OCI-LY7 (cell line): ENCODE results near the gene ATP9A. TPM values are rescaled to one million over a fixed set of nuclear protein-coding genes. Genes with fewer than 3 reads are reported as not detected.

ENCODE experiments used
- BruUV-seq: library from RNA; stranded (reverse); fragments of 400-500 nt; replicated peaks from 2 replicates; lab custom pipeline; 2021; lab: Mats Ljungman, UMichigan
- CTCF ChIA-PET: fragments of 300-600 bp; sonication (Branson Sonifier 250); formaldehyde crosslinking; loops from one replicate; lab custom pipeline; 2022; ENCODE audit warnings: antibody characterized with exemption; ENCODE audit not compliant: unreplicated experiment; lab: Charles Lee
- POLR2A ChIA-PET: fragments of 300-600 bp; sonication (Branson Sonifier 250); formaldehyde crosslinking; loops from one replicate; lab custom pipeline; 2022; ENCODE audit warnings: antibody characterized with exemption; lab: Charles Lee
- DNase-seq: peaks from one replicate; pipeline ENCODE4 v3.0.0-alpha.2; 2015; ENCODE audit warnings: low spot score
- H2AFZ ChIP-seq: fragments of 200-600 bp; sonication (generic), shearing (Covaris generic); 2 replicates; pipeline ENCODE4 v1.6.1; 2014; ENCODE audit warnings: mild to moderate bottlenecking, antibody characterized with exemption, low read length, moderate library complexity
- H3K27ac ChIP-seq: fragments of 200-600 bp; sonication (generic); 2 replicates; pipeline ENCODE4 v1.5.1; 2014; ENCODE audit warnings: mixed run types, low read depth, mild to moderate bottlenecking, moderate library complexity, low read length, inconsistent platforms; ENCODE audit not compliant: poor library complexity, severe bottlenecking
- H3K36me3 ChIP-seq: fragments of 200-600 bp; sonication (generic); 2 replicates; pipeline ENCODE4 v1.6.1; 2014; ENCODE audit warnings: mild to moderate bottlenecking, antibody characterized with exemption, low read length, moderate library complexity, mixed read lengths; ENCODE audit not compliant: insufficient read depth
- H3K4me1 ChIP-seq: fragments of 200-600 bp; sonication (generic); 2 replicates; pipeline ENCODE4 v1.5.1; 2014; ENCODE audit warnings: mild to moderate bottlenecking, low read length; ENCODE audit not compliant: insufficient read depth, poor library complexity, severe bottlenecking
- H3K4me2 ChIP-seq: fragments of 200-600 bp; sonication (generic); 2 replicates; pipeline ENCODE4 v1.6.1; 2014; ENCODE audit warnings: mild to moderate bottlenecking, low read length
- H3K4me3 ChIP-seq: fragments of 200-600 bp; sonication (generic); 2 replicates; pipeline ENCODE4 v1.5.1; 2014; ENCODE audit warnings: mild to moderate bottlenecking, low read depth, low read length; ENCODE audit not compliant: poor library complexity, severe bottlenecking
- H3K79me2 ChIP-seq: fragments of 200-600 bp; sonication (generic); 2 replicates; pipeline ENCODE4 v1.6.1; 2016; ENCODE audit warnings: low read depth, mild to moderate bottlenecking, low read length, moderate library complexity, mixed read lengths; ENCODE audit not compliant: insufficient read depth
- H3K9me2 ChIP-seq: fragments of 200-600 bp; sonication (generic); 2 replicates; pipeline ENCODE4 v1.6.1; 2016; ENCODE audit warnings: mild to moderate bottlenecking, low read length, mixed read lengths; ENCODE audit not compliant: insufficient read depth
- H3K9me3 ChIP-seq: fragments of 200-600 bp; sonication (generic); 2 replicates; pipeline ENCODE4 v1.6.1; 2014; ENCODE audit warnings: mild to moderate bottlenecking, mixed run types, low read length, mixed read lengths
- H4K20me1 ChIP-seq: fragments of 200-600 bp; sonication (generic); 2 replicates; pipeline ENCODE4 v1.6.1; 2014; ENCODE audit warnings: mild to moderate bottlenecking, antibody characterized with exemption, low read length, moderate library complexity, mixed read lengths; ENCODE audit not compliant: insufficient read depth
- EZH2phosphoT487 ChIP-seq: fragments of 200-600 bp; sonication (generic); IDR thresholded peaks from 2 replicates; pipeline ENCODE4 v1.6.1; 2018; ENCODE audit warnings: low read depth, borderline replicate concordance, mild to moderate bottlenecking, mixed run types, antibody characterized with exemption, low read length, moderate library complexity, mixed read lengths
- intact Hi-C: fragments of 100-400 bp; cut with micrococcal nuclease; formaldehyde crosslinking; loops from one replicate; pipeline ENCODE4 v1.10.0; 2022; ENCODE audit not compliant: unreplicated experiment
- total RNA-seq, 2 experiments: library from RNA; depleted of rRNA in 1 of 2; stranded (reverse); fragments of >200 nt in 1 of 2; shearing (Covaris generic) in 1 of 2; gene quantifications; 2 replicates each; pipeline ENCODE4 v1.2.3, GENCODE V29; 2014 to 2022
- TF ChIP-seq, protein P1 (sequence below): fragments of 200-600 bp; sonication (generic); conservative IDR thresholded peaks from 2 replicates; pipeline ENCODE4 v1.5.1; 2014; ENCODE audit warnings: mild to moderate bottlenecking, antibody characterized with exemption, low read length, moderate library complexity, mixed read lengths

ATP9A gene
- total RNA-seq, 2 experiments from 2014 or later: 0.67 to 0.85 TPM

DNA sequence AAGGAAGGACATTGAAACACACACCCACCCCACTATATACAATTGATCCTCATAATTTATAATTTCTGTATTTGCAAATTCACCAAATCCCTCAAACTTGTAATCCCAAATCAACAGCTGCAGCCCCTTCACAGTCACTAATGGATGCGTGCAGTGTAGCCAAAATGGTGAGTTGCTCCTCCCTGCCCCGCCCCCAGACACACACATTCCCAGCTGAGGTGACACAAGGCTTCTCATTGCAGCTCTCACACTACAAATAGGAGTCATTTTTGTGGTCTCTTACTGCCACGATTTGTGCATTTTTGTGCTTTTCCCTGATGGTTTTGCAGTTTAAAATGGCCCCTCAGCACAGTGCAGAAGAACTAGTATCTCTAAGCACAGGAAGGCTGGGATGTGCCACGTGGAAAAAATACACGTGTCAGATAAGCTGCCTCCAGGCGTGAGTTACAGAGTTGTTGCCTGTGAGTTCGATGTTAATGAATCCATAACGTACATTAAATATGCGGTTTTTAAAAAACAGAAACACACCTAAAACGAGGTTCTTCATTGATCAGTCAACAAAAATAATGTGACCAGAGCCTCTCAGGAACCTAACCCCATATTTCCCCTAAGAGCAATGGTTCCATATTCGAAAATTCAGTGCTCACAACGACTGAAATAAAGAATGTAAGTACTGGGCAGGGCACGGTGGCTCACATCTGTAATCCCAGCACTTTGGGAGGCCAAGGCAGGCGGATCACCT lies 8.2 kb downstream of the ATP9A start:
- Histone ChIP-seq H3K4me3 (no peak overlapping the region), H3K36me3 (no peaks in the 10 kb centered on the region)
- TF ChIP-seq EZH2phosphoT487: no peak
- TF ChIP-seq, protein P1, sequence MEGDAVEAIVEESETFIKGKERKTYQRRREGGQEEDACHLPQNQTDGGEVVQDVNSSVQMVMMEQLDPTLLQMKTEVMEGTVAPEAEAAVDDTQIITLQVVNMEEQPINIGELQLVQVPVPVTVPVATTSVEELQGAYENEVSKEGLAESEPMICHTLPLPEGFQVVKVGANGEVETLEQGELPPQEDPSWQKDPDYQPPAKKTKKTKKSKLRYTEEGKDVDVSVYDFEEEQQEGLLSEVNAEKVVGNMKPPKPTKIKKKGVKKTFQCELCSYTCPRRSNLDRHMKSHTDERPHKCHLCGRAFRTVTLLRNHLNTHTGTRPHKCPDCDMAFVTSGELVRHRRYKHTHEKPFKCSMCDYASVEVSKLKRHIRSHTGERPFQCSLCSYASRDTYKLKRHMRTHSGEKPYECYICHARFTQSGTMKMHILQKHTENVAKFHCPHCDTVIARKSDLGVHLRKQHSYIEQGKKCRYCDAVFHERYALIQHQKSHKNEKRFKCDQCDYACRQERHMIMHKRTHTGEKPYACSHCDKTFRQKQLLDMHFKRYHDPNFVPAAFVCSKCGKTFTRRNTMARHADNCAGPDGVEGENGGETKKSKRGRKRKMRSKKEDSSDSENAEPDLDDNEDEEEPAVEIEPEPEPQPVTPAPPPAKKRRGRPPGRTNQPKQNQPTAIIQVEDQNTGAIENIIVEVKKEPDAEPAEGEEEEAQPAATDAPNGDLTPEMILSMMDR: no peak

DNA sequence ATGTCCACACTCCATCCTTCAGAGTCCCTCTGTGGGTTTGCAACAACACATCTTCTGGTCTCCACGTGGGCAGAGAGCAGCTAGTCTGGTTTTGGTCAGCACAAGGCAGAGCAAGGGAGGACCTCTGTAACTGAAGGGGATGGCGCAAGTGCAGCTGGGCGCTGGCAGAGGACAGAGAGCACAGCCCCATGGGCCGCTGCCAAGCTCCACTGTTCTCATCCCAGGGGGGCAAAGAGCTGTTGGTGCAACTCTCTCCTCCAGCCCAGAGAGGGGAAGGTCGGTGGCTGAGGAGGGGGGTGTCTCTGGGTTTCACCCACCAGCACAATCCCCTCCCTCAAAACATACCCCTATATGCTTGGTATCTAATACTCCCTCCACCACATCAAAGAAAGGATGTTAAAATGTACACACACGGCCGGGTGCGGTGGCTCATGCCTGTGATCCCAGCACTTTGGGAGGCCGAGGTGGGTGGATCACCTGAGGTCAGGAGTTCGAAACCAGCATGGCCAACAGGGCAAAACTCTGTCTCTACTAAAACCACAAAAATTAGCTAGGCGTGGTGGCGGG lies 9.1 kb downstream of the ATP9A start:
- DNase-seq: no peak
- no peaks in the 10 kb centered on the region for H3K9me3 ChIP-seq
- H3K79me2 ChIP-seq: no peaks in the 10 kb centered on the region
- H3K4me3 ChIP-seq: no peak overlapping the region
- H3K36me3 ChIP-seq: no peaks in the 10 kb centered on the region
- H2AFZ ChIP-seq: no peak overlapping the region
- TF ChIP-seq, protein P1: no peak
- TF ChIP-seq EZH2phosphoT487: no peak
- intact Hi-C loops: no loop called here
- no peak overlapping the region for H3K4me2 ChIP-seq
- H3K27ac ChIP-seq: no peak overlapping the region
- no peaks in the 10 kb centered on the region for H3K4me1 ChIP-seq
- BruUV-seq: no TSS peak
- no peaks in the 10 kb centered on the region for H3K9me2 ChIP-seq
- no peaks in the 10 kb centered on the region for H4K20me1 ChIP-seq
- CTCF ChIA-PET: no interaction called here
- POLR2A ChIA-PET: no interaction called here

More for the DNA sequence above, 8.2 kb downstream of the ATP9A start:
- intact Hi-C loops: no loop called here
- ChIA-PET POLR2A (no interaction called here), CTCF (no interaction called here)
- H3K4me2 ChIP-seq: no peak overlapping the region
- no peaks in the 10 kb centered on the region for H3K79me2 ChIP-seq
- no peaks in the 10 kb centered on the region for H4K20me1 ChIP-seq
- no peaks in the 10 kb centered on the region for H3K9me2 ChIP-seq
- H2AFZ ChIP-seq: no peak overlapping the region
- DNase-seq: no peak
- no peak overlapping the region for H3K27ac ChIP-seq
- no TSS peak for BruUV-seq
- H3K9me3 ChIP-seq: no peaks in the 10 kb centered on the region
- no peaks in the 10 kb centered on the region for H3K4me1 ChIP-seq

DNA sequence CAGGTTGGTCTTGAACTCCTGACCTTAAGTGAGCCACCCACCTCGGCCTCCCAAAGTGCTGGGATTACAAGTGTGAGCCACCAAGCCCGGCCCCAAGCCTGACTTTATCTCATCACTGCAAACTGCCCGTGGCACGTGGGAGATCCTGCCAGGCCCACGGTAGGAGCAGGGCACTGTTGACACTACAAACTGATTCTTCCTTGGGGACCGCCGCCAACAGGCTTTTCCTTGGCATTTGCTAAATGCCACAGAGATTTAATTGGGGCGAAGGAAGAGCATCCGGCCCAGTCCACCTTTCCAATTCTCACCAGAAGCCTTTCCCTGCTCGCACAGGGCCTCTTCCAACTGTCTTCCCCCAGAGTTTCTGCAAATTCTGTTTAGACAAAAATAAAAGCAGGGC lies 11.0 kb downstream of the ATP9A start:
- H3K4me3 ChIP-seq: no peak overlapping the region
- H3K9me2 ChIP-seq: no peaks in the 10 kb centered on the region
- intact Hi-C loops: no loop called here
- no peaks in the 10 kb centered on the region for H3K36me3 ChIP-seq
- H3K4me2 ChIP-seq: no peak overlapping the region
- no TSS peak for BruUV-seq
- no peak overlapping the region for H2AFZ ChIP-seq
- DNase-seq: no peak
- POLR2A ChIA-PET: no interaction called here
- TF ChIP-seq, protein P1: no peak
- TF ChIP-seq EZH2phosphoT487: no peak
- no peaks in the 10 kb centered on the region for H3K79me2 ChIP-seq
- H3K27ac ChIP-seq: no peak overlapping the region
- CTCF ChIA-PET: no interaction called here
- H4K20me1 ChIP-seq: no peaks in the 10 kb centered on the region
- no peaks in the 10 kb centered on the region for H3K4me1 ChIP-seq
- no peaks in the 10 kb centered on the region for H3K9me3 ChIP-seq
